Sigmoid colon (tissue), 4 donors: ENCODE results near the gene LMAN2L.

Experiments
- CTCF ChIP-seq, 4 experiments: fragments of 450-650 bp in 3 of 4; fragments of 200-600 bp in 1 of 4; IDR thresholded peaks; one replicate each; pipeline ENCODE4 v1.5.1; 2016 to 2019; ENCODE audit warnings: antibody characterized with exemption in 4 of 4, mild to moderate bottlenecking in 3 of 4, moderate library complexity in 2 of 4
- POLR2A ChIP-seq, 2 donors: fragments of 450-650 bp; IDR thresholded peaks; one replicate each; pipeline ENCODE4 v1.6.1; 2016; ENCODE audit warnings: antibody characterized with exemption in 2 of 2, mild to moderate bottlenecking in 2 of 2, moderate library complexity in 2 of 2
- POLR2AphosphoS5 ChIP-seq, 4 donors: sonication (generic); formaldehyde crosslinking; IDR thresholded peaks; one replicate each; pipeline ENCODE4 v1.6.1; 2017; ENCODE audit warnings: antibody characterized with exemption in 4 of 4

- TF ChIP-seq CTCF (IDR thresholded peaks at IDR 0.05) (no peak), POLR2AphosphoS5 (IDR thresholded peaks at IDR 0.05) (no peak), POLR2A (IDR thresholded peaks at IDR 0.05) (no peak)
Observed at GRCh38 chr2:96697476-96697875, 42.4 kb downstream of the LMAN2L start.
